Mesothelial cell of epicardium (in vitro differentiated cells): ENCODE measurements around the gene TARBP2. TPM values are rescaled to one million over a fixed set of nuclear protein-coding genes. Genes with fewer than 3 reads are reported as not detected.

Experiments
- DNase-seq, 2 experiments: peaks; one replicate each; pipeline ENCODE4 v3.0.0; 2021; ENCODE audit warnings: low spot score in 2 of 2; ENCODE audit not compliant: unreplicated experiment in 2 of 2
- H3K27ac Mint-ChIP-seq: 2 replicates; pipeline ENCODE4 v1.8.0; 2021; ENCODE audit warnings: mixed read lengths
- H3K27me3 Mint-ChIP-seq: 2 replicates; pipeline ENCODE4 v1.8.0; 2021; ENCODE audit warnings: low read depth, mixed read lengths
- H3K36me3 Mint-ChIP-seq: 2 replicates; pipeline ENCODE4 v1.8.0; 2021; ENCODE audit warnings: mixed read lengths
- H3K4me1 Mint-ChIP-seq: 2 replicates; pipeline ENCODE4 v1.8.0; 2021; ENCODE audit warnings: mixed read lengths
- H3K4me3 Mint-ChIP-seq: 2 replicates; pipeline ENCODE4 v1.8.0; 2021; ENCODE audit warnings: mild to moderate bottlenecking, moderate library complexity, mixed read lengths
- H3K9me3 Mint-ChIP-seq: 2 replicates; pipeline ENCODE4 v1.8.0; 2021; ENCODE audit warnings: mixed read lengths
- total RNA-seq: library from RNA; stranded (reverse); gene quantifications from 3 replicates; pipeline ENCODE4 v1.2.1, GENCODE V29; 2021
- TF ChIP-seq, protein P1 (sequence below): fragments of 200-600 bp; sonication (generic); IDR thresholded peaks from one replicate; pipeline ENCODE4 v1.5.0; 2021; ENCODE audit warnings: antibody characterized with exemption; ENCODE audit not compliant: unreplicated experiment

Gene TARBP2
- total RNA-seq, 1 donor from 2014 or later, result 50.4 TPM

DNA sequence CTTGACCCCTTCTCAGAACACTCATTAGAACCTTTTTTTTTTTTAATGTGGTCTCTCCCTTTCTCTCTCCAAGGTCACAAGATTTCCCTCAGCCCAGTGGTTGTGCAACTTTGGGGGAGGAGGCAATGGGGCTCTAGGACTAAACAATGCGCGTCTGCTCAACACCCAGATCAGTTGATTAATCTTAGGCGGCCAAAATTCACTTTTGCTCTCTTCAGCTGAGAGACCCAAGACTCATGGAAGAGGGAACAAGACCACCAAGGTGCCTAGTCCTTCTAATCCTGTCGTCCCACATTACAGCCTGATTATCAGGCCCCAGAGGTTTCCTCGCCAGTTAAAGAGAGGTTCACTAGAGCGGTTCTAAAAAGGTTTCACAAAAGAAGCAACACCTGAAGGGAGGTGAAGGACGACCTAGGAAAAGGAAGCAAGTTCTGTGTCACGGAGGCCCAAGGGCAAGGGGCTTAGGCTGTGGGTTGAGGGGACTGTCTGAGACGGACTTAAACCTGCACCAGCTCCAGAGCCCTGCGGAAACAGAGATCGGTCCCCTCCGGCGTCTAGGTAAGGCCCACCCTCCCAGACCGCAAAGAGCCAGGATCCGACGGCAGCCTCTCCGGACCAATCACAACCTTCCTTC, 824 bp upstream of the TARBP2 start:
- Mint-ChIP-seq H3K27ac (peak overlapping the region; percentile 98), H3K4me1 (peaks cover 44% of the 10 kb centered on the region), H3K36me3 (peaks cover under 1% of the 10 kb centered on the region), H3K9me3 (no peaks in the 10 kb centered on the region), H3K27me3 (no peaks in the 10 kb centered on the region), H3K4me3 (peak overlapping the region; percentile 83)
- TF ChIP-seq, protein P1, sequence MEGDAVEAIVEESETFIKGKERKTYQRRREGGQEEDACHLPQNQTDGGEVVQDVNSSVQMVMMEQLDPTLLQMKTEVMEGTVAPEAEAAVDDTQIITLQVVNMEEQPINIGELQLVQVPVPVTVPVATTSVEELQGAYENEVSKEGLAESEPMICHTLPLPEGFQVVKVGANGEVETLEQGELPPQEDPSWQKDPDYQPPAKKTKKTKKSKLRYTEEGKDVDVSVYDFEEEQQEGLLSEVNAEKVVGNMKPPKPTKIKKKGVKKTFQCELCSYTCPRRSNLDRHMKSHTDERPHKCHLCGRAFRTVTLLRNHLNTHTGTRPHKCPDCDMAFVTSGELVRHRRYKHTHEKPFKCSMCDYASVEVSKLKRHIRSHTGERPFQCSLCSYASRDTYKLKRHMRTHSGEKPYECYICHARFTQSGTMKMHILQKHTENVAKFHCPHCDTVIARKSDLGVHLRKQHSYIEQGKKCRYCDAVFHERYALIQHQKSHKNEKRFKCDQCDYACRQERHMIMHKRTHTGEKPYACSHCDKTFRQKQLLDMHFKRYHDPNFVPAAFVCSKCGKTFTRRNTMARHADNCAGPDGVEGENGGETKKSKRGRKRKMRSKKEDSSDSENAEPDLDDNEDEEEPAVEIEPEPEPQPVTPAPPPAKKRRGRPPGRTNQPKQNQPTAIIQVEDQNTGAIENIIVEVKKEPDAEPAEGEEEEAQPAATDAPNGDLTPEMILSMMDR, result no peak
- DNase-seq, result no peak

DNA sequence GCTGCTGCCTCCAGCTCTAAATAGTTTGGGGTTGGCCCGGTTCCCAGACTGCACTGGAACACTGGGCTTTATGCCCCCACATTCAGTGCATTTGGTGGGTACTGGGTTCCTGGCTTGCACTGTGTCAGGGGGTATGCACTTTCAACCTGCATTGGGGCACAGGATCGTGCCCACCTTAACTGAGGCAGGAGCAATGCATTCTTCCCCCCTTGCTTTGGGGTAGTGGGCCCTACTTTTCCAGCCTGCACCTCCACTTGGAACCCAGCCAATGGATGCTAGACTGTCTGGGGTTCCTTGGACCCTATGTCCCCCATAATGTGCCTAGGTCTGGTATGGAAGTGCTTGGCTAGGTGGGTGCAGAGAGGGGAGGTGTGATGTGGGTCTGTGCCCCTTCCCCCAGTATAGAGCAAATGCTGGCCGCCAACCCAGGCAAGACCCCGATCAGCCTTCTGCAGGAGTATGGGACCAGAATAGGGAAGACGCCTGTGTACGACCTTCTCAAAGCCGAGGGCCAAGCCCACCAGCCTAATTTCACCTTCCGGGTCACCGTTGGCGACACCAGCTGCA, 615 bp downstream of the TARBP2 start:
- Mint-ChIP-seq H3K4me1 (peaks cover 33% of the 10 kb centered on the region), H3K27me3 (no peaks in the 10 kb centered on the region), H3K4me3 (peak overlapping the region; percentile 83), H3K27ac (peak overlapping the region; percentile 98), H3K36me3 (peaks cover 6% of the 10 kb centered on the region), H3K9me3 (no peaks in the 10 kb centered on the region)
- DNase-seq, result no peak
- TF ChIP-seq, protein P1, result no peak

DNA sequence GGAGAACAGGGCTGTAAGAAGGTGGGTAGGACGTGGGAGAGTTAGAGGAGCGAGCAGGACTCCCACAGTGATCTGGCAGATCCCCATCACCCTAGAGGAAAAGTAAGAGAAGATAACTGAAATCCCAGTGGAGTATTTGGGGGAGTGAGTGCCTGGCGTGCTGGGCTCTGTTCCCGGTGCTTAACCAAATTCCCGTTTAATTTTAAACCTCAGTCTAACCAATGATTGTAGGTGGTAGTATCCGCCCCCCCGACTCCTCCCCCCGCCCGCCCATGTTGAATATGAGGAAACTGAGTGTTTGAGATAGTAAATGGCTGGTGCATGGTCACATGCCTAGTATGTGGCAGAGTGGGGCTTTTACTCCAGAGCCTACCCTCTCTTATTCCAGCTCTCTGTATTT, 1.2 kb downstream of the TARBP2 start:
- TF ChIP-seq, protein P1, result no peak
- H3K4me1 Mint-ChIP-seq, result peaks cover 30% of the 10 kb centered on the region
- H3K27me3 Mint-ChIP-seq, result no peaks in the 10 kb centered on the region
- H3K36me3 Mint-ChIP-seq, result peaks cover 6% of the 10 kb centered on the region
- no peak for DNase-seq
- H3K27ac Mint-ChIP-seq, result peak overlapping the region; percentile 98
- H3K4me3 Mint-ChIP-seq, result peak overlapping the region; percentile 83
- H3K9me3 Mint-ChIP-seq, result no peaks in the 10 kb centered on the region

DNA sequence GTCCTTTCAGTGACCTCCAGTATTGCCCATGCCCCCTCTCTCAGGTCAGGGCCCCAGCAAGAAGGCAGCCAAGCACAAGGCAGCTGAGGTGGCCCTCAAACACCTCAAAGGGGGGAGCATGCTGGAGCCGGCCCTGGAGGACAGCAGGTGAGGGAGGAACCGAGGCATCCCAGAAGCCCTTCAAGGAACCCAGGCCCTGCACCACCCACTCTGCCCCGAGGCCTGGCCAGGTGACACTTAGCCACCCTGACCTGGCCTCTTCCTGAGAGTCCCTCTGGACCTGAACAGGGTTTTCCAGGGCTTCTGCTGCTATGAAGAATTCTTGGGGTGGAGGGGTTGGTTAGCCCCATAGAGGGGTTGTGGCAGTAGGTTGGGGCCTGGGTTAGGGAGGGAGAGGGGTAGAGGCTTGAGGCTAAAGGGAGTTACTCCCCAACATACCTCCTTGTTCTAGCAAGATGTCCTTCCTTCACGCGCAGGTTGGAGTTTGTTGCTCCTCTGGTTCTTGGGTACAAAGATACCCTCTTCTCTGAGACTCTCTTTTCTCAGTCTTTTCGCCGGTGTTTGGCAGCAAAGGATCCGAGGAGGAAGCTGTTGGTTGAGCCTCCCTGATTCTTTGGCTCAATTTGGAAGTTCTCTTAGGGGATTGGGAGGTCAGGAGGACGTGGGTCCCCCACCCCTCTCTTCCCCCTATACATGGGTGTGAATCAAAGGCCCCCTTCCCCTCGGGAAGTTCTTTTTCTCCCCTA, 2.1 kb downstream of the TARBP2 start:
- DNase-seq, result no peak
- Mint-ChIP-seq H3K27ac (peak overlapping the region; percentile 50), H3K36me3 (peaks cover 6% of the 10 kb centered on the region), H3K4me1 (peaks cover 29% of the 10 kb centered on the region), H3K9me3 (no peaks in the 10 kb centered on the region), H3K27me3 (no peaks in the 10 kb centered on the region), H3K4me3 (no peak overlapping the region)
- TF ChIP-seq, protein P1, result no peak

DNA sequence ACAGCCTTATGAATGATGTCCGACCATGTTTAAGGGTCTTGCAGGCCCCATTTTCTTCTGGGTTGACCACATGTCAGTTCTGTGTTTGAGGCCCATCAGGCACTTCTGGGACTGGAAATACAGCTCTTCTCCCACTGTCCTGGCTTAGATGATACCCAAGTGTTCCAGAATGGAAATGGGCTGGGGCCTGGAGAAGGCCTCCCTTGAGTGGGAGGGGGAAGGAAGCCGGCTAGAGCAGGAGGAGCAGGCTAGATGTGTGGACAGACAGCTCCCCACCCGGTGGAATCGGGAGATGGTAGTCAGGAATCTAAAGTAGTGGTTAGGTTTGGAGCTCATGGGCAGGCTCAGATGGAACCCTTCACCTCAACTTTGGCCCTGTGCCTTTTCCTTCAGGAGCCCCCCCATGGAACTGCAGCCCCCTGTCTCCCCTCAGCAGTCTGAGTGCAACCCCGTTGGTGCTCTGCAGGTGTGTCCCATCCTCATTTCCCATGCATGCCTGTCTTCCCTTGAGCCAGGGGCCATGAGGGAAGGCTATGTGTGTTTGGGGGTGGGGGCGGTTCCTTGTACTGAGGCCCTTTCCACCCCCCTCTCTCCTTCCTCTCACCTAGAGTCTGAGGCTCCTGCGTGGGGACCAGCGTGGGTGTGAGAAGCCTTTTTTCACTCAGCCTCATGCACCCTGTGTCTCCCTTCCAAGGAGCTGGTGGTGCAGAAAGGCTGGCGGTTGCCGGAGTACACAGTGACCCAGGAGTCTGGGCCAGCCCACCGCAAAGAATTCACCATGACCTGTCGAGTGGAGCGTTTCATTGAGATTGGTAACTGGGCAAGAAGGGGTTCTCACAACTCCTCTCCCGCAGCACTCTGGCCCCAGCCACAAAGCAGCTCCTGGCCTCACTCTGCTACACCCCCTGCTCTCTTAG, 3.2 kb downstream of the TARBP2 start:
- no peaks in the 10 kb centered on the region for H3K27me3 Mint-ChIP-seq
- peaks cover 20% of the 10 kb centered on the region for H3K4me1 Mint-ChIP-seq
- TF ChIP-seq, protein P1, result no peak
- peak overlapping the region; percentile 1 for H3K27ac Mint-ChIP-seq
- H3K9me3 Mint-ChIP-seq, result no peaks in the 10 kb centered on the region
- peaks cover 6% of the 10 kb centered on the region for H3K36me3 Mint-ChIP-seq
- no peak overlapping the region for H3K4me3 Mint-ChIP-seq
- no peak for DNase-seq
